ENCODE measurements around the gene CFHR1.
A peak's percentile ranks its signal among the peaks of the same experiment; 100 is the strongest.
"Not testable (repeated sequence)": the region's sequence is repeated elsewhere in the genome, so short reads cannot be mapped to it uniquely, and the experiment has no call there.

The CFHR1 gene

GRCh38 chr1:196817442-196817841, 2.1 kb upstream of the CFHR1 start:
- not testable (repeated sequence) for H3K9ac ChIP-seq (ENCODE audit: low read length); H3K9me3 ChIP-seq (ENCODE audit: control insufficient read depth, low read depth, low read length); H3K4me1 ChIP-seq (ENCODE audit: control insufficient read depth, low read depth, low read length); H3K36me3 ChIP-seq (ENCODE audit: control insufficient read depth, low read depth, low read length); H3K27me3 ChIP-seq (ENCODE audit: control insufficient read depth, insufficient read depth, low read length); H3K4me3 ChIP-seq (ENCODE audit: low read length); H3K27ac ChIP-seq (ENCODE audit: low read length)

- H3K27ac ChIP-seq (ENCODE audit: low read length); H3K9ac ChIP-seq (ENCODE audit: low read length); H3K9me3 ChIP-seq (ENCODE audit: control insufficient read depth, low read depth, low read length); H3K36me3 ChIP-seq (ENCODE audit: control insufficient read depth, low read depth, low read length); H3K27me3 ChIP-seq (ENCODE audit: control insufficient read depth, insufficient read depth, low read length); H3K4me1 ChIP-seq (ENCODE audit: control insufficient read depth, low read depth, low read length); H3K4me3 ChIP-seq (ENCODE audit: low read length): not testable (repeated sequence)
Measured at GRCh38 chr1:196827860-196828259, 8.3 kb downstream of the CFHR1 start.

- not testable (repeated sequence) for H3K4me1 ChIP-seq (ENCODE audit: control insufficient read depth, low read depth, low read length); H3K27me3 ChIP-seq (ENCODE audit: control insufficient read depth, insufficient read depth, low read length); H3K9me3 ChIP-seq (ENCODE audit: control insufficient read depth, low read depth, low read length); H3K9ac ChIP-seq (ENCODE audit: low read length); H3K4me3 ChIP-seq (ENCODE audit: low read length); H3K27ac ChIP-seq (ENCODE audit: low read length); H3K36me3 ChIP-seq (ENCODE audit: control insufficient read depth, low read depth, low read length)
Measured at GRCh38 chr1:196849613-196850492, 30.3 kb downstream of the CFHR1 start.

- Histone ChIP-seq H3K4me1 (ENCODE audit: control insufficient read depth, low read depth, low read length) (no peaks in the 10 kb centered on the region), H3K36me3 (ENCODE audit: control insufficient read depth, low read depth, low read length) (no peaks in the 10 kb centered on the region), H3K27me3 (ENCODE audit: control insufficient read depth, insufficient read depth, low read length) (no peaks in the 10 kb centered on the region), H3K9me3 (ENCODE audit: control insufficient read depth, low read depth, low read length) (no peaks in the 10 kb centered on the region), H3K4me3 (ENCODE audit: low read length) (no peak overlapping the region), H3K27ac (ENCODE audit: low read length) (no peak overlapping the region), H3K9ac (ENCODE audit: low read length) (no peak overlapping the region)
Measured at GRCh38 chr1:196856053-196856452, 36.5 kb downstream of the CFHR1 start.

GRCh38 chr1:196857188-196857587, 37.7 kb downstream of the CFHR1 start:
- Histone ChIP-seq H3K27me3 (ENCODE audit: control insufficient read depth, insufficient read depth, low read length) (no peaks in the 10 kb centered on the region), H3K9me3 (ENCODE audit: control insufficient read depth, low read depth, low read length) (no peaks in the 10 kb centered on the region), H3K4me3 (ENCODE audit: low read length) (no peak overlapping the region), H3K27ac (ENCODE audit: low read length) (no peak overlapping the region), H3K4me1 (ENCODE audit: control insufficient read depth, low read depth, low read length) (no peaks in the 10 kb centered on the region), H3K9ac (ENCODE audit: low read length) (no peak overlapping the region), H3K36me3 (ENCODE audit: control insufficient read depth, low read depth, low read length) (no peaks in the 10 kb centered on the region)

- no peak overlapping the region for H3K4me3 ChIP-seq (ENCODE audit: low read length)
- H3K27ac ChIP-seq (ENCODE audit: low read length): no peak overlapping the region
- no peaks in the 10 kb centered on the region for H3K36me3 ChIP-seq (ENCODE audit: control insufficient read depth, low read depth, low read length)
- no peaks in the 10 kb centered on the region for H3K9me3 ChIP-seq (ENCODE audit: control insufficient read depth, low read depth, low read length)
- no peaks in the 10 kb centered on the region for H3K27me3 ChIP-seq (ENCODE audit: control insufficient read depth, insufficient read depth, low read length)
- no peaks in the 10 kb centered on the region for H3K4me1 ChIP-seq (ENCODE audit: control insufficient read depth, low read depth, low read length)
- no peak overlapping the region for H3K9ac ChIP-seq (ENCODE audit: low read length)
Measured at GRCh38 chr1:196858811-196859210, 39.3 kb downstream of the CFHR1 start.

GRCh38 chr1:196860323-196860884, 40.9 kb downstream of the CFHR1 start:
- H3K9me3 ChIP-seq (ENCODE audit: control insufficient read depth, low read depth, low read length): no peaks in the 10 kb centered on the region
- no peaks in the 10 kb centered on the region for H3K36me3 ChIP-seq (ENCODE audit: control insufficient read depth, low read depth, low read length)
- H3K9ac ChIP-seq (ENCODE audit: low read length): no peak overlapping the region
- no peak overlapping the region for H3K4me3 ChIP-seq (ENCODE audit: low read length)
- no peak overlapping the region for H3K27ac ChIP-seq (ENCODE audit: low read length)
- H3K4me1 ChIP-seq (ENCODE audit: control insufficient read depth, low read depth, low read length): no peaks in the 10 kb centered on the region
- H3K27me3 ChIP-seq (ENCODE audit: control insufficient read depth, insufficient read depth, low read length): no peaks in the 10 kb centered on the region

- Histone ChIP-seq H3K4me1 (ENCODE audit: control insufficient read depth, low read depth, low read length) (no peaks in the 10 kb centered on the region), H3K27me3 (ENCODE audit: control insufficient read depth, insufficient read depth, low read length) (no peaks in the 10 kb centered on the region), H3K9me3 (ENCODE audit: control insufficient read depth, low read depth, low read length) (no peaks in the 10 kb centered on the region), H3K9ac (ENCODE audit: low read length) (no peak overlapping the region), H3K27ac (ENCODE audit: low read length) (no peak overlapping the region), H3K4me3 (ENCODE audit: low read length) (no peak overlapping the region), H3K36me3 (ENCODE audit: control insufficient read depth, low read depth, low read length) (no peaks in the 10 kb centered on the region)
Measured at GRCh38 chr1:196861429-196861828, 41.9 kb downstream of the CFHR1 start.

- Histone ChIP-seq H3K9ac (ENCODE audit: low read length) (no peak overlapping the region), H3K4me1 (ENCODE audit: control insufficient read depth, low read depth, low read length) (no peaks in the 10 kb centered on the region), H3K36me3 (ENCODE audit: control insufficient read depth, low read depth, low read length) (no peaks in the 10 kb centered on the region), H3K27ac (ENCODE audit: low read length) (no peak overlapping the region), H3K9me3 (ENCODE audit: control insufficient read depth, low read depth, low read length) (no peaks in the 10 kb centered on the region), H3K4me3 (ENCODE audit: low read length) (no peak overlapping the region), H3K27me3 (ENCODE audit: control insufficient read depth, insufficient read depth, low read length) (no peaks in the 10 kb centered on the region)
Measured at GRCh38 chr1:196866974-196867373, 47.4 kb downstream of the CFHR1 start.

GRCh38 chr1:196873385-196873784, 53.9 kb downstream of the CFHR1 start:
- no peaks in the 10 kb centered on the region for H3K36me3 ChIP-seq (ENCODE audit: control insufficient read depth, low read depth, low read length)
- no peak overlapping the region for H3K27ac ChIP-seq (ENCODE audit: low read length)
- no peak overlapping the region for H3K9ac ChIP-seq (ENCODE audit: low read length)
- H3K9me3 ChIP-seq (ENCODE audit: control insufficient read depth, low read depth, low read length): no peaks in the 10 kb centered on the region
- H3K4me3 ChIP-seq (ENCODE audit: low read length): no peak overlapping the region
- no peaks in the 10 kb centered on the region for H3K4me1 ChIP-seq (ENCODE audit: control insufficient read depth, low read depth, low read length)
- H3K27me3 ChIP-seq (ENCODE audit: control insufficient read depth, insufficient read depth, low read length): peaks cover 9% of the 10 kb centered on the region

- no peaks in the 10 kb centered on the region for H3K9me3 ChIP-seq (ENCODE audit: control insufficient read depth, low read depth, low read length)
- no peaks in the 10 kb centered on the region for H3K36me3 ChIP-seq (ENCODE audit: control insufficient read depth, low read depth, low read length)
- H3K9ac ChIP-seq (ENCODE audit: low read length): no peak overlapping the region
- H3K4me1 ChIP-seq (ENCODE audit: control insufficient read depth, low read depth, low read length): no peaks in the 10 kb centered on the region
- H3K27me3 ChIP-seq (ENCODE audit: control insufficient read depth, insufficient read depth, low read length): peaks cover 10% of the 10 kb centered on the region
- no peak overlapping the region for H3K4me3 ChIP-seq (ENCODE audit: low read length)
- H3K27ac ChIP-seq (ENCODE audit: low read length): no peak overlapping the region
Measured at GRCh38 chr1:196875935-196876334, 56.4 kb downstream of the CFHR1 start.

GRCh38 chr1:196877964-196878363, 58.4 kb downstream of the CFHR1 start:
- H3K4me3 ChIP-seq (ENCODE audit: low read length): peak overlapping the region; percentile 27
- peaks cover 10% of the 10 kb centered on the region for H3K27me3 ChIP-seq (ENCODE audit: control insufficient read depth, insufficient read depth, low read length)
- no peaks in the 10 kb centered on the region for H3K9me3 ChIP-seq (ENCODE audit: control insufficient read depth, low read depth, low read length)
- H3K4me1 ChIP-seq (ENCODE audit: control insufficient read depth, low read depth, low read length): no peaks in the 10 kb centered on the region
- H3K9ac ChIP-seq (ENCODE audit: low read length): no peak overlapping the region
- no peaks in the 10 kb centered on the region for H3K36me3 ChIP-seq (ENCODE audit: control insufficient read depth, low read depth, low read length)
- no peak overlapping the region for H3K27ac ChIP-seq (ENCODE audit: low read length)

Data from iPS-18a (cell line).